Measurements from ENCODE around the gene FARP1. TPM values are rescaled to one million over a fixed set of nuclear protein-coding genes. Genes with fewer than 3 reads are reported as not detected.

Gene FARP1
- total RNA-seq, 1 donor from 2014 or later, result 110 TPM

DNA sequence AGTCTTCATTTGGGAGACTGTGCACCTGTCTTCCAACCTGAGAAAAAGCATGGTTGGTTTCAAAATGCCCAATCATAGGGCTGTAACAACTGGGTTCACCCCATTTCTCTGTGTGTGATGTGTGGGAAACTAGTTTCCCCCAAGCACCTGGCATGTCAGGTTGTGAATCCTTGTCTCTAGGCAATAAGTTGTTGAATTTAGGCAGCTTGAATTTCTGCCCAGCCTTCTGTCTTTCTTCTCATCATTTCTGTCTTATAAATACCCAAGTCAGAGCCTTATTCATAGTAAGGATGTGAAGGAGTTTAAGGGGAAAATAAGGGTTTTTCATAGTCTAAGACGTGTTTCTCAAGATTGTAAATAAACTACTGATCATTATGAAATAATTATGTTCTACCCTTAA, 204.9 kb downstream of the FARP1 start:
- ATAC-seq, result no peak
- H3K36me3 ChIP-seq, result no peaks in the 10 kb centered on the region
- DNase-seq, result no peak
- intact Hi-C loops (cut with DNase I), result no loop called here
- no peak overlapping the region for H3K4me3 ChIP-seq
- H3K27me3 ChIP-seq (ENCODE audit: low read depth), result no peaks in the 10 kb centered on the region
- H3K4me1 ChIP-seq, result no peaks in the 10 kb centered on the region
- TF ChIP-seq, protein P1, sequence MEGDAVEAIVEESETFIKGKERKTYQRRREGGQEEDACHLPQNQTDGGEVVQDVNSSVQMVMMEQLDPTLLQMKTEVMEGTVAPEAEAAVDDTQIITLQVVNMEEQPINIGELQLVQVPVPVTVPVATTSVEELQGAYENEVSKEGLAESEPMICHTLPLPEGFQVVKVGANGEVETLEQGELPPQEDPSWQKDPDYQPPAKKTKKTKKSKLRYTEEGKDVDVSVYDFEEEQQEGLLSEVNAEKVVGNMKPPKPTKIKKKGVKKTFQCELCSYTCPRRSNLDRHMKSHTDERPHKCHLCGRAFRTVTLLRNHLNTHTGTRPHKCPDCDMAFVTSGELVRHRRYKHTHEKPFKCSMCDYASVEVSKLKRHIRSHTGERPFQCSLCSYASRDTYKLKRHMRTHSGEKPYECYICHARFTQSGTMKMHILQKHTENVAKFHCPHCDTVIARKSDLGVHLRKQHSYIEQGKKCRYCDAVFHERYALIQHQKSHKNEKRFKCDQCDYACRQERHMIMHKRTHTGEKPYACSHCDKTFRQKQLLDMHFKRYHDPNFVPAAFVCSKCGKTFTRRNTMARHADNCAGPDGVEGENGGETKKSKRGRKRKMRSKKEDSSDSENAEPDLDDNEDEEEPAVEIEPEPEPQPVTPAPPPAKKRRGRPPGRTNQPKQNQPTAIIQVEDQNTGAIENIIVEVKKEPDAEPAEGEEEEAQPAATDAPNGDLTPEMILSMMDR (IDR thresholded peaks at IDR 0.05), result no peak
- H3K27ac ChIP-seq, result no peak overlapping the region
- H3K9me3 ChIP-seq, result no peaks in the 10 kb centered on the region

DNA sequence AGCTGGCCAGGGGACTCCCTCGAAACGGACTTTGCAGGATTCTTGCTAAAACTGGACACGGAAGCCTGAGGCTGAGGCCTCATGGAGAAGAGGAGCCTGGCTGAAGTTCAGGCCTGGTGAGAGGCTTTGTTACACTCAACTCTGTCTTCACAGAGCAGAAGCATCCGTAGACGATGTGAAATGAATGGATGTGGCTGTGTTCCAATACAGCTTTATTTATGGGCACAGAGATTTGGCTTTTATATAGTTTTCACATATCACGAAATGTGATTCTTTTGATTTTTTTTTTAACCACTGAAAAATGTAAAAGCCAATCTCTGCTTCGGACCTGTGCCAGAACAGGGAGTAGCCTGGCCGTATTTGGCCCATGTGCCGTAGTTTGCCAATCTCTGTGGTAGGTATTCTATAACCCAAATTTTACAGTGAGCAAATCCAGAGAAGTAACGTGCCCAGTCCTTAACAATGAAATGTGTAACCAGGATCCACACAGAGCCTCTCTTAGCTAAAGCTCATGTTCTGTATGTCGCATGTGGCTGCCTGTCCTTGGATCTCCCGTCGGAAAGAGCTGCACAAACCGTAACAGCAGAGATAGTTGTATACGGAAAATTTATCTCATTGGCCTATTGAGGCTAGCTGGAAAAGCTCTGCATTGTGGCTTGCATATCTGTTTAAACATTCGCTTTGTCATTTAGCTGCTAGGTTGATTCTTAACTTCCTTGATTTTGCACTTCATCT, 205.7 kb downstream of the FARP1 start:
- intact Hi-C loops (cut with DNase I), result no loop called here
- H3K36me3 ChIP-seq, result no peaks in the 10 kb centered on the region
- no peak overlapping the region for H3K27ac ChIP-seq
- H3K9me3 ChIP-seq, result no peaks in the 10 kb centered on the region
- ATAC-seq (no peak), DNase-seq (no peak)
- H3K27me3 ChIP-seq (ENCODE audit: low read depth), result no peaks in the 10 kb centered on the region
- H3K4me1 ChIP-seq, result no peaks in the 10 kb centered on the region
- TF ChIP-seq, protein P1 (IDR thresholded peaks at IDR 0.05), result no peak
- H3K4me3 ChIP-seq, result no peak overlapping the region

DNA sequence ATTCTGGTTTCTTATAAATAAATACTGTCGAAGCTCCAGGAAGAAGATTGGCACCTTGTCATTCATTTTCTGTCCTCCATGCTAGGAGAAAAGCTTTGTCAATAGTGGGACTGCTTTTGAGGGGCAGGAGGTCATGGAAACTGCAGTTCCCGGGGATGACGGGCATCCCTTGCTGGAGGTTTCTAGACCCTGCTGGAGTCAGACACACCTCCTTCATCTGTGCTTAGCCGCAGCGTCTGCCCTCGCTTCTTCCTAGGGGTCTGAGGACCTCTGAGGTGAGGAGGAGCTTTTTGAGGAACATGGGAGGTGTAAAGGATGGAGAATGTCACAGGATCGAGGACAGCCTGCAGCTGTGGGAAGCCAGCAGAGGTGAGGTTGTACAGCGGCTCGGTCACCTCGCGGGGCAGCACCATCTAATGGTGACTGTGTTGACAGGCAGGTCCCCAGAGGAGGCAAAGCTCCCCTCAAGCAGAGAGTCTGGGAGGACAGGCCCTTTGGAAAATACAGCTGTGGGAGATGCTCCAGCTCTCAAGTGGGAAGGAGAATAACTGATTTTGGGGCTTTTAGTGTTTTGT, 206.9 kb downstream of the FARP1 start:
- no peaks in the 10 kb centered on the region for H3K36me3 ChIP-seq
- DNase-seq, result no peak
- no peak overlapping the region for H3K4me3 ChIP-seq
- intact Hi-C loops (cut with DNase I), result no loop called here
- no peaks in the 10 kb centered on the region for H3K27me3 ChIP-seq (ENCODE audit: low read depth)
- peak; percentile 18 to 72 for ATAC-seq
- no peaks in the 10 kb centered on the region for H3K9me3 ChIP-seq
- no peaks in the 10 kb centered on the region for H3K4me1 ChIP-seq
- no peak overlapping the region for H3K27ac ChIP-seq
- TF ChIP-seq, protein P1 (IDR thresholded peaks at IDR 0.05), result peak; percentile 33

DNA sequence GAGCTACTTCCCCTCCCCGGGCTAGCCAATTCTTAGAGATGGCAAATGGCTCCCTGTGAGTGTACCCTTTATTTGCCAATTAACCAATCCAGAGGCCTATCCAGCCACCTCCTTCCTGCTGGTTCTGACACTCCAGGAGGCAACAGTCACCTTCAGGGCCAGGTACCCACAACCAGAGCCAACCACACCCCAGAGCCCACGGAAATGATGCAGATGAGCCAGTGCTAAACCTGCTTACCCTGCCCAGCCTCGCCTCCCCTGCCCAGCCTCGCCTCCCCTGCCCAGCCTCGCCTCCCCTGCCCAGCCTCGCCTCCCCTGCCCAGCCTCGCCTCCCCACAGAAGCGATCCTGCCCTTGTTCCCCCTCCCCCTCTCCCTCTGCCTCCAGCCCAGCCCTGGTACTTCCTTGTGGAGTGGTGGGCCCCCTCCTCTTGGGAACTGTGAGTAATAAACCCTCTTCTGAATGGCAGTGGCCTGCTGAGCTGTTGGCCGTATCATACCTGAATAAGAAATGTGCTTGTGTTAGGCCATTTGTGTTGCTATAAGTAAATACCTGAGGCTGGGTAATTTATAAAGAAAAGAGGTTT, 207.9 kb downstream of the FARP1 start:
- Histone ChIP-seq H3K4me1 (no peaks in the 10 kb centered on the region), H3K27ac (no peak overlapping the region), H3K4me3 (no peak overlapping the region), H3K27me3 (ENCODE audit: low read depth) (no peaks in the 10 kb centered on the region), H3K9me3 (no peaks in the 10 kb centered on the region), H3K36me3 (no peaks in the 10 kb centered on the region)
- DNase-seq (no peak), ATAC-seq (peak in 1 of 2 donors; percentile 21)
- TF ChIP-seq, protein P1 (IDR thresholded peaks at IDR 0.05), result no peak
- intact Hi-C loops (cut with DNase I), result no loop called here

DNA sequence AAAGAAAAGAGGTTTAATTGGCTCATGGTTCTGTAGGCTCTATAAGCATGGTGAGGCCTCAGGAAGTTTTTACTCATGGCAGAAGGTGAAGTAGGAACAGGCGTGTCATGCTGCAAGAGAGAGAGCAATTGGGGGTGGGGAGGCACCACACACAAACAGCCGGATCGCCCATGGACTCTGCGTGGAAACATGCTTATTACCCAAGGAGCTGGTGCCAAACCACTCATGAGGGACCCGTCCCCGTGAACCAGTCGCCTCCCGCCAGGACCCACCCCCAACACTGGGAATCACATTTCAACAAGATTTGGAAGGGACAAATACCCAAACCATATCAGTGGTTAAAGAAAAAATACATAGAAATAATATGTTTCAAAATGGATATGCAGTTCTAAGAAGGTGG, 208.7 kb downstream of the FARP1 start:
- H3K27ac ChIP-seq, result no peak overlapping the region
- DNase-seq (no peak), ATAC-seq (no peak)
- no peaks in the 10 kb centered on the region for H3K27me3 ChIP-seq (ENCODE audit: low read depth)
- intact Hi-C loops (cut with DNase I), result no loop called here
- no peak overlapping the region for H3K4me3 ChIP-seq
- H3K36me3 ChIP-seq, result no peaks in the 10 kb centered on the region
- no peaks in the 10 kb centered on the region for H3K9me3 ChIP-seq
- TF ChIP-seq, protein P1 (IDR thresholded peaks at IDR 0.05), result no peak
- H3K4me1 ChIP-seq, result no peaks in the 10 kb centered on the region

Data from lower lobe of right lung (tissue), 2 donors.